KOPT-K1 (cell line): ENCODE data around the gene POLR2J.
"Not testable (repeated sequence)": the region's sequence is repeated elsewhere in the genome, so short reads cannot be mapped to it uniquely, and the experiment has no call there.

Source experiments
- H3K27ac ChIP-seq: fragments of 200-600 bp; sonication (generic); 2 replicates; pipeline ENCODE4 v1.5.1; 2016; ENCODE audit warnings: antibody characterized with exemption, mild to moderate bottlenecking, low read depth, low read length; ENCODE audit not compliant: poor library complexity, severe bottlenecking
- H3K36me3 ChIP-seq: fragments of 200-600 bp; sonication (generic); 2 replicates; pipeline ENCODE4 v1.5.1; 2017; ENCODE audit warnings: antibody characterized with exemption, mild to moderate bottlenecking, low read length, moderate library complexity; ENCODE audit not compliant: insufficient read depth
- H3K9me3 ChIP-seq: fragments of 200-600 bp; sonication (generic); 2 replicates; pipeline ENCODE4 v1.5.1; 2017; ENCODE audit warnings: antibody characterized with exemption, low read length, mild to moderate bottlenecking; ENCODE audit not compliant: insufficient read depth, poor library complexity, severe bottlenecking

The POLR2J gene

GRCh38 chr7:102459221-102459844, 19.4 kb downstream of the POLR2J start:
- Histone ChIP-seq H3K36me3 (peaks cover 40% of the 10 kb centered on the region), H3K9me3 (no peaks in the 10 kb centered on the region), H3K27ac (no peak overlapping the region)

- Histone ChIP-seq H3K36me3 (peaks cover 40% of the 10 kb centered on the region), H3K9me3 (no peaks in the 10 kb centered on the region), H3K27ac (no peak overlapping the region)
Observed at GRCh38 chr7:102457352-102457924, 21.3 kb downstream of the POLR2J start.

GRCh38 chr7:102456327-102456726, 22.4 kb downstream of the POLR2J start:
- no peak overlapping the region for H3K27ac ChIP-seq
- peaks cover 40% of the 10 kb centered on the region for H3K36me3 ChIP-seq

GRCh38 chr7:102455596-102455995, 23.1 kb downstream of the POLR2J start:
- H3K36me3 ChIP-seq = peaks cover 40% of the 10 kb centered on the region
- H3K9me3 ChIP-seq = no peaks in the 10 kb centered on the region
- H3K27ac ChIP-seq = no peak overlapping the region

More at GRCh38 chr7:102456327-102456726, 22.4 kb downstream of the POLR2J start:
- H3K9me3 ChIP-seq = no peaks in the 10 kb centered on the region

GRCh38 chr7:102454932-102455331, 23.8 kb downstream of the POLR2J start:
- peaks cover 40% of the 10 kb centered on the region for H3K36me3 ChIP-seq
- H3K27ac ChIP-seq, H3K9me3 ChIP-seq: not testable (repeated sequence)

GRCh38 chr7:102454468-102454867, 24.3 kb downstream of the POLR2J start:
- Histone ChIP-seq H3K27ac (no peak overlapping the region), H3K36me3 (peaks cover 40% of the 10 kb centered on the region), H3K9me3 (no peaks in the 10 kb centered on the region)

- peaks cover 33% of the 10 kb centered on the region for H3K36me3 ChIP-seq
- no peaks in the 10 kb centered on the region for H3K9me3 ChIP-seq
- H3K27ac ChIP-seq = no peak overlapping the region
Observed at GRCh38 chr7:102453319-102453718, 25.4 kb downstream of the POLR2J start.

GRCh38 chr7:102452451-102452850, 26.3 kb downstream of the POLR2J start:
- Histone ChIP-seq H3K27ac (no peak overlapping the region), H3K36me3 (peaks cover 33% of the 10 kb centered on the region), H3K9me3 (no peaks in the 10 kb centered on the region)

GRCh38 chr7:102451371-102452054, 27.2 kb downstream of the POLR2J start:
- H3K36me3 ChIP-seq = peaks cover 33% of the 10 kb centered on the region
- H3K27ac ChIP-seq = no peak overlapping the region

GRCh38 chr7:102450242-102450641, 28.5 kb downstream of the POLR2J start:
- Histone ChIP-seq H3K36me3 (peaks cover 35% of the 10 kb centered on the region), H3K9me3 (no peaks in the 10 kb centered on the region), H3K27ac (no peak overlapping the region)

More at GRCh38 chr7:102451371-102452054, 27.2 kb downstream of the POLR2J start:
- no peaks in the 10 kb centered on the region for H3K9me3 ChIP-seq

GRCh38 chr7:102449136-102449535, 29.6 kb downstream of the POLR2J start:
- H3K9me3 ChIP-seq = no peaks in the 10 kb centered on the region
- peaks cover 43% of the 10 kb centered on the region for H3K36me3 ChIP-seq
- H3K27ac ChIP-seq = no peak overlapping the region

- no peaks in the 10 kb centered on the region for H3K9me3 ChIP-seq
- peaks cover 56% of the 10 kb centered on the region for H3K36me3 ChIP-seq
- no peak overlapping the region for H3K27ac ChIP-seq
Observed at GRCh38 chr7:102447311-102447710, 31.4 kb downstream of the POLR2J start.

- Histone ChIP-seq H3K9me3 (no peaks in the 10 kb centered on the region), H3K36me3 (peaks cover 60% of the 10 kb centered on the region), H3K27ac (no peak overlapping the region)
Observed at GRCh38 chr7:102446387-102447156, 32.1 kb downstream of the POLR2J start.

- H3K27ac ChIP-seq = no peak overlapping the region
- H3K9me3 ChIP-seq = no peaks in the 10 kb centered on the region
- H3K36me3 ChIP-seq = peaks cover 64% of the 10 kb centered on the region
Observed at GRCh38 chr7:102445674-102446071, 33.0 kb downstream of the POLR2J start.
